GM23338 (cell line): ENCODE results near the gene SH2D6. TPM values are rescaled to one million over a fixed set of nuclear protein-coding genes. Genes with fewer than 3 reads are reported as not detected.

Source experiments
- ATAC-seq: fragments of 200-7000 bp; cut with Tn5 transposase; 3 replicates; pipeline ENCODE4 v1.9.1; 2020
- DNase-seq: peaks from one replicate; pipeline ENCODE4 v3.0.0-alpha.2; 2015; ENCODE audit warnings: low spot score
- H2AFZ ChIP-seq: fragments of 200-600 bp; sonication (generic); 2 replicates; pipeline ENCODE4 v1.8.0; 2016; ENCODE audit warnings: antibody characterized with exemption, mild to moderate bottlenecking, moderate library complexity
- H3F3A ChIP-seq: fragments of 200-600 bp; sonication (generic); replicated peaks from 2 replicates; pipeline ENCODE4 v1.8.0; 2017; ENCODE audit warnings: antibody characterized with exemption, mixed run types, low read depth
- H3K27ac ChIP-seq: fragments of 200-600 bp; sonication (generic); 2 replicates; pipeline ENCODE4 v1.6.1; 2016; ENCODE audit warnings: low read depth
- H3K27me3 ChIP-seq: fragments of 200-600 bp; sonication (generic); 2 replicates; pipeline ENCODE4 v1.8.0; 2016; ENCODE audit warnings: mild to moderate bottlenecking, mixed run types, moderate library complexity; ENCODE audit not compliant: insufficient read depth
- H3K36me3 ChIP-seq: fragments of 200-600 bp; sonication (generic); 2 replicates; pipeline ENCODE4 v1.8.0; 2016; ENCODE audit warnings: mild to moderate bottlenecking; ENCODE audit not compliant: insufficient read depth
- H3K4me1 ChIP-seq: fragments of 200-600 bp; sonication (generic); 2 replicates; pipeline ENCODE4 v1.8.0; 2016; ENCODE audit warnings: mild to moderate bottlenecking, moderate library complexity; ENCODE audit not compliant: insufficient read depth
- H3K4me2 ChIP-seq: fragments of 200-600 bp; sonication (generic); 2 replicates; pipeline ENCODE4 v1.7.1; 2017; ENCODE audit warnings: mixed run types
- H3K4me3 ChIP-seq: fragments of 200-600 bp; sonication (generic); 2 replicates; pipeline ENCODE4 v1.6.1; 2016; ENCODE audit warnings: mixed run types
- H3K79me2 ChIP-seq: fragments of 200-600 bp; sonication (generic); replicated peaks from 2 replicates; pipeline ENCODE4 v1.8.0; 2017; ENCODE audit warnings: mild to moderate bottlenecking; ENCODE audit not compliant: insufficient read depth
- H3K9me2 ChIP-seq: fragments of 200-600 bp; sonication (generic); 2 replicates; pipeline ENCODE4 v1.8.0; 2017; ENCODE audit not compliant: insufficient read depth
- H4K20me1 ChIP-seq: fragments of 200-600 bp; sonication (generic); replicated peaks from 2 replicates; pipeline ENCODE4 v1.8.0; 2017; ENCODE audit warnings: mild to moderate bottlenecking; ENCODE audit not compliant: insufficient read depth
- H3K27ac Mint-ChIP-seq: 2 replicates; pipeline ENCODE4 v1.8.0; 2020; ENCODE audit warnings: inconsistent platforms, mild to moderate bottlenecking, moderate library complexity, mixed read lengths
- H3K27me3 Mint-ChIP-seq: 3 replicates; pipeline ENCODE4 v1.8.0; 2022; ENCODE audit warnings: low read depth, mild to moderate bottlenecking, moderate library complexity, mixed read lengths, inconsistent platforms; ENCODE audit not compliant: insufficient read depth, poor library complexity
- H3K36me3 Mint-ChIP-seq: 3 replicates; pipeline ENCODE4 v1.8.0; 2021; ENCODE audit warnings: low read depth, mild to moderate bottlenecking, inconsistent platforms, moderate library complexity, mixed read lengths
- H3K4me1 Mint-ChIP-seq: 3 replicates; pipeline ENCODE4 v1.8.0; 2020; ENCODE audit warnings: mild to moderate bottlenecking, inconsistent platforms, mixed read lengths
- H3K4me3 Mint-ChIP-seq: 3 replicates; pipeline ENCODE4 v1.8.0; 2021; ENCODE audit warnings: moderate library complexity, mild to moderate bottlenecking, inconsistent platforms, mixed read lengths
- H3K9me3 Mint-ChIP-seq: 3 replicates; pipeline ENCODE4 v1.8.0; 2020; ENCODE audit warnings: moderate library complexity, mild to moderate bottlenecking, inconsistent platforms, mixed read lengths
- CREB1 ChIP-seq: fragments of 250-450 bp; sonication (Bioruptor Pico); IDR thresholded peaks from 2 replicates; pipeline ENCODE4 v1.5.0; 2020; ENCODE audit warnings: low read depth, mild to moderate bottlenecking, moderate library complexity
- CTCF ChIP-seq, 2 experiments: fragments of 200-600 bp in 1 of 2; sonication (generic) in 1 of 2; conservative IDR thresholded peaks; 2 replicates each; pipeline versions ENCODE4 v1.5.1 to v1.6.1; 2016 to 2017; ENCODE audit warnings: antibody characterized with exemption in 2 of 2, low read depth in 2 of 2, mild to moderate bottlenecking in 2 of 2, moderate library complexity in 1 of 2
- ETS1 ChIP-seq: IDR thresholded peaks from 2 replicates; pipeline ENCODE4 v1.6.1; 2016; ENCODE audit warnings: antibody characterized with exemption
- EZH2 ChIP-seq: fragments of 200-600 bp; sonication (generic); IDR thresholded peaks from one replicate; pipeline ENCODE4 v1.8.0; 2017; ENCODE audit warnings: antibody characterized with exemption, mild to moderate bottlenecking, low read depth; ENCODE audit not compliant: unreplicated experiment
- EZH2phosphoT487 ChIP-seq: fragments of 200-600 bp; sonication (generic); IDR thresholded peaks from one replicate; pipeline ENCODE4 v1.8.1; 2018; ENCODE audit warnings: antibody characterized with exemption; ENCODE audit not compliant: unreplicated experiment
- JUNB ChIP-seq: IDR thresholded peaks from one replicate; pipeline ENCODE4 v1.6.1; 2016; ENCODE audit warnings: antibody characterized with exemption; ENCODE audit not compliant: unreplicated experiment
- NANOG ChIP-seq: IDR thresholded peaks from 2 replicates; pipeline ENCODE4 v1.6.1; 2016; ENCODE audit warnings: antibody characterized with exemption, borderline replicate concordance
- STAT1 ChIP-seq: IDR thresholded peaks from one replicate; pipeline ENCODE4 v1.6.1; 2016; ENCODE audit warnings: antibody characterized with exemption; ENCODE audit not compliant: unreplicated experiment
- ZNF331 ChIP-seq: fragments of 250-450 bp; sonication (Bioruptor Pico); IDR thresholded peaks from 2 replicates; pipeline ENCODE4 v1.5.0; 2020; ENCODE audit warnings: low read depth, mild to moderate bottlenecking, moderate library complexity
- ZNF462 ChIP-seq: fragments of 250-450 bp; sonication (Bioruptor Pico); IDR thresholded peaks from 2 replicates; pipeline ENCODE4 v1.5.0; 2020; ENCODE audit warnings: mild to moderate bottlenecking, moderate library complexity
- polyA plus RNA-seq: library from polyadenylated mRNA; unstranded; fragments of >200 nt; fragmentation: Nextera tagmentation; extraction: Ambion mirVana; gene quantifications from 2 replicates; pipeline ENCODE4 v1.2.1, GENCODE V29; 2016
- total RNA-seq: library from RNA; depleted of rRNA; stranded (reverse); fragments of >200 nt; shearing (Covaris generic); gene quantifications from 2 replicates; pipeline ENCODE4 v1.2.3, GENCODE V29; 2014

The SH2D6 gene
- total and polyA plus RNA-seq, 2 experiments from 2014 or later, result 0.37 TPM; not detected in 1

- TF ChIP-seq JUNB (no peak), EZH2phosphoT487 (no peak), NANOG (peak; percentile 9; the same call in 1 of the 2 replicates), ETS1 (no peak), CTCF (conservative IDR thresholded peaks at IDR 0.05; ENCODE audit: low read depth in 2 of 2) (peak in 1 of 2 experiments; percentile 42; a peak in 2 of 4 replicates)
Observed at GRCh38 chr2:85468704-85469349, 50.3 kb downstream of the SH2D6 start (continued).

- H3K27me3 ChIP-seq, result no peaks in the 10 kb centered on the region
- no peak overlapping the region for H3K4me2 ChIP-seq
- no peak overlapping the region for H3K27ac Mint-ChIP-seq
- H3K4me3 Mint-ChIP-seq, result no peak overlapping the region
- no peaks in the 10 kb centered on the region for H3K36me3 Mint-ChIP-seq
- H4K20me1 ChIP-seq, result no peaks in the 10 kb centered on the region
- peaks cover 12% of the 10 kb centered on the region for H3K4me1 ChIP-seq
- ATAC-seq, result no peak
- H3K4me1 Mint-ChIP-seq, result peaks cover 21% of the 10 kb centered on the region
- H3K36me3 ChIP-seq, result no peaks in the 10 kb centered on the region
- no peaks in the 10 kb centered on the region for H3K79me2 ChIP-seq
- DNase-seq, result no peak
- H3K9me3 Mint-ChIP-seq, result no peaks in the 10 kb centered on the region
- 0 out of 2 replicates have a peak, but pooled peaks cover 4% of the 10 kb centered on the region for H3F3A ChIP-seq
- no peak overlapping the region for H3K4me3 ChIP-seq
- H3K9me2 ChIP-seq, result no peaks in the 10 kb centered on the region
- no peaks in the 10 kb centered on the region for H3K27me3 Mint-ChIP-seq
- no peak overlapping the region for H3K27ac ChIP-seq
- no peak overlapping the region for H2AFZ ChIP-seq
- no peak for TF ChIP-seq NANOG
- no peak for TF ChIP-seq CTCF (conservative IDR thresholded peaks at IDR 0.05; ENCODE audit: low read depth in 2 of 2)
- no peak for TF ChIP-seq JUNB
- TF ChIP-seq EZH2phosphoT487, result no peak
- TF ChIP-seq CREB1 (CRISPR knock-in tag), result no peak
- no peak for TF ChIP-seq ZNF331 (CRISPR knock-in tag)
- no peak for TF ChIP-seq EZH2
- no peak for TF ChIP-seq ZNF462 (CRISPR knock-in tag)
- no peak for TF ChIP-seq STAT1
Observed at GRCh38 chr2:85470850-85471800, 52.6 kb downstream of the SH2D6 start.
